ENCODE results near the gene PTPN3.
"Not testable (repeated sequence)": the region's sequence is repeated elsewhere in the genome, so short reads cannot be mapped to it uniquely, and the experiment has no call there.

The PTPN3 gene

GRCh38 chr9:109385499-109385898, 112.6 kb downstream of the PTPN3 start:
- no peak for DNase-seq

GRCh38 chr9:109383947-109384346, 114.2 kb downstream of the PTPN3 start:
- DNase-seq = no peak

- DNase-seq = no peak
Measured at GRCh38 chr9:109383356-109383755, 114.8 kb downstream of the PTPN3 start.

DNA sequence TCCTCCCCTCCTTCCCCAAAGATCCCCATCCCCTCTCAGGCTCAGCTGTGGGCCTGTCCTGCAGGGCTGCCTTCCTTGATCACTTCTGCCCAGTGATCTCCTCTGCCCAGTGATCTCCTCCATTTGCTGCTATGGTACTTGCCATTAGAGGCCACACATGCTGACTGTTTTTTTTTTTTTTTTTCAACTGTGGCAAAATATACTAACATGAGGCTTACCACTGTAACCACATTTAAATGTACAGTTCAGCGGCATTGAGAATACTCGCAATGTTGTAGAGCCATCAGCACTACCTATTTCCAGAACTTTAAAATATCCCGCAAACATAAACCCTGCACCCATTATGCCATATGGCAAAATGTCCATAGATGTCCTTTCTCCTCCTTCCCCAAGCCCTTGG, 115.5 kb downstream of the PTPN3 start:
- no peak for DNase-seq

GRCh38 chr9:109382182-109382581, 115.9 kb downstream of the PTPN3 start:
- no peak for DNase-seq

DNA sequence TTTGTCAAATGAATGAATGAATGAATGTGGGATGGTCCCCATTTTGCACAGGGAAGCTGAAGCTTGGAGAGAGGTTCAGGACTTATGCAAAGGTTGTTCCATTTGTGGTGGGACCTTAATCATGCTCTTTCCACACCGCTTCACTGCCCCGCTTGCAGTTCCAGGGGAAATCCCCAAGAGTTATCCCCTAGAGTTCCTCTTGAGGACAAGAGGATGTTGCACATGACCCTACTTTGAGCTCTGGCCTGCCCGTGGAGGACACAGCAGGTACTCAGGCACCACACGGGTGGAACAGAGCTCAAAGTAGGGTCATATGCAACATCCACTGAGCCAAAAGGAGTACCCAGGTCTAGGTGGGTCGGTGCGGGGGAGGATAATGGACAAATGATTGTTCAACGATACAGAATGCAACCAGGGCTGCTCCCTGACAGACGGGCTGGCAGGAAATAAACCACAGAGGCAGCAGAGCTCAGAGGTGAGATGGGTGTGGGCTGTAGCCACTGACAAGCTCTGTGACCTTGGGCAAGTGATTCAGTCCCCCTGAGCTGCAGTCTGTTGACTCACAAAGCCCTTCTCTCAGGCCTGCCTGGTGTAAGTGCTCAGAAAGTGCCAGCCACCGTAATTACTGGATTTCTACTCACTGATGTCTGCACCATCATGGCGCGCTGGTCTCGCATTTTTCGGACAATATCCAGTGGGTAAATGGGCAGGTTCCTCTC, 116.9 kb downstream of the PTPN3 start:
- no peak for DNase-seq

DNA sequence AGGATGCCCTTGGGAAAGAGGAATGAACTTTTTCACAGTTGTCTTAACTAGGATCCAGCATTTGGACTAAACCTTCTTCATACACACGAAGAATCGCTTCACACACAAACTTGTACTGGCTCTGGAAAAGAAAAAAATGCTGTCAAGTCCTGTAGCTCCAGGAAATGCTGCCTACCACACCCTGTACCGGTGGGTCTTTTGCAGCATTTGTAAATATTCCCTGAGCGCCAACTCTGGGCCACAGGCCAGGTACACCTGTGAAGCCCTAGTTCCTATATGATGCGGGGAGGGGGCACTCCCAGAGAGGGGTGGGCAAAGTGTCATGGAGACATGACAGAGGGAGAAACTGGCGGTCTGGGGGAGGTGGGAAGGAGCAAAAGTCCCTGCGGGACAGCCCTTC, 118.6 kb downstream of the PTPN3 start:
- DNase-seq = no peak

GRCh38 chr9:109378316-109378715, 119.8 kb downstream of the PTPN3 start:
- no peak for DNase-seq

- no peak for DNase-seq
Measured at GRCh38 chr9:109372246-109372645, 125.9 kb downstream of the PTPN3 start.

DNA sequence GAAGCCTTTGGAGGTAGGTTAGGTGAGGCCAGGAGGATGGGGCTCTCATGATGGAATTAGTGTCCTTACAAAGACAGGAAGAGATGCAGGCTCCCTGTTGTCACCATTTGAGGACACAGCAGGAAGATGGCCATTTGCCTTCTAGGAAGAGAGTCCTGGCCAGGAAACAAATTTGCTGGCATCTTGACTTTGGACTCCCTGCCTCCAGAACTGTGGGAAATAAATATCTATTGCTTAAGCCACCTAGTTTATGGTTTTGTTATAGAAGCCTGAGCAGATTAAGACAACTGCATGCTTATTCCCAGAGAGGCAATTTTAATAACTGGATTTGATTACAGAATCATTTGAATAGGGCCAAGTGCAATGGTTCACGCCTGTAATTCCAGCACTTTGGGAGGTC, 126.7 kb downstream of the PTPN3 start:
- no peak for DNase-seq

DNA sequence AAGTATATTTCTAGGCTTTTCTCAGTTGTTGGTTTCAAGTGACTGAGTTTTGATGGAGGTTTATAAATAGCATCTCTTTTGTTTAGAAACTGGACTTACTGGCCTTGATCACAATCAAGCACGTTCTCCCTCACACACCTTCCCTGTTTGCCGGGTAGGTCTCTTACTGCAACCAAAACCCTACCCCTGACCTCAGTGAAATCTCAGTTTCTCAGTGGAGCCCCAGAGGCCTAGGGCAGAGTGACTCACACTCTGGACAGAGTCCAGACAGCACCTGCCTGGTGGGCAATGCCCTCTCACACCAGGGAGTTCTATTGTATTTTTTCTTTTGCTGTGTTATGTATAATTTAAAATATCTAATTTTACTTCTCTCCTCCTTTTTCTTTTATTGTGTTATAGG, 128.8 kb downstream of the PTPN3 start:
- DNase-seq = no peak

DNA sequence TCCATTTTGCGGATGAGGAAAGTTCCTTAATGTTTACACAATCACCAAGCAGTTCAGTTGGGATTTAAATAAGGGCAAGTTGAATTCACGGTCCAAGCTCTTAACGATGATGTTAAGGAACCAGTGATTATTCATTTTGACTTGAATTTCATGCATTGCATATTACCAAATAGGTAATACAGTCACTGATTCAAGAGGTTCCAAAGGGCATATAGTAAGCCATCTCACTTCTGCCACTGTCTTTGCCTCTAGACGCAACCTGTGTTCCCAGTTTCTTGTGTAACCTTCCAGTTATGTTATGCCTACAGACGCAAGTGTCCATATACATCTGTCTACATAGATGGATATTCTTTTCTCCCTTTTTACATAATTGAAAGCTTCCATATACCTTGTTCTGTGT, 137.3 kb downstream of the PTPN3 start:
- DNase-seq = no peak

DNA sequence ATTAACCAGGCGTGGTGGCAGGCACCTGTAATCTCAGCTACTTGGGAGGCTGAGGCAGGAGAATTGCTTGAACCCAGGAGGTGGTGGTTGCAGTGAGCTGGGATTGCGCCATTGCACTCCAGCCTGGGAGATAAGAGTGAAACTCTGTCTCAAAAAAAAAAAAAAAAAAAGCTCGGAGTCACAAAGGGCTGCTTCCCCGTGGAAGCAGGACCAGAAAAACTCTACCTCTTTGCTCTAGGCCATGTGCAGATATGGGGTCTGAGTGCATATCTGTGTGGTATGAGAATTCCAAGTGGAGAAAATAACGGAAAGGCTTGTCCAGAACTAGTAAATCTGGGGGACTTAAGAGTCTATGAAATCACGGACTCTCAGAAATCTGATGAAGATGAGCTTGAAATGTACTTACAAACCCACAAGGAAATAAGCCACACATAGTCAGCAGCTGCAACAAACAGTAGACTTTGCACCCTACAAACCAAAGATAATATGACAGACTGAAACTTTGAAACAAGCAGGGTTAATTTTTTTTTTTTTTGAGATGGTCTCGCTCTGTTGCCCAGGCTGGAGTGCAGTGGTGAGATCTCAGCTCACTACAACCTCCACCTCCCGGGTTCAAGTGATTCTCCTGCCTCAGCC, 139.0 kb downstream of the PTPN3 start:
- not testable (repeated sequence) for DNase-seq

GRCh38 chr9:109355564-109356297, 142.4 kb downstream of the PTPN3 start:
- no peak for DNase-seq

DNA sequence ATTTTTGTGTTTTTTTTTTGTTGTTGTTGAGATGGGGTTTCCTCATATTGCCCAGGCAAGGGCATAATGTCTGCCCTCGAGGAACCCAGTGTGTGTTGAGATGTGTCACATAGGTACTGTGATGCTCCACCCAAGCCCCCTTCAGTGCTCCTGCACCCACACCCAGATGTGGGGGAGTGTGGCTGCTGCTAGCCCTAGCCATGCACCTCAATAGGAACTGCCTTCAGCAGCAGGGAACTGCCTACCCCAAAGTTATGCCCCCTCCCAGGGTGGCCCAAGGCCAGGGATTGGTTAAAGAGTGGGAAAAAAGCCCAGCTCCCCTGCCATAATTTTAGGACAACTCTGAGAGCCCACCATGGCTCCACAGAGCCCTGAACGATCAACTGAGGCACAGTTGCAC, 143.9 kb downstream of the PTPN3 start:
- DNase-seq = no peak

DNA sequence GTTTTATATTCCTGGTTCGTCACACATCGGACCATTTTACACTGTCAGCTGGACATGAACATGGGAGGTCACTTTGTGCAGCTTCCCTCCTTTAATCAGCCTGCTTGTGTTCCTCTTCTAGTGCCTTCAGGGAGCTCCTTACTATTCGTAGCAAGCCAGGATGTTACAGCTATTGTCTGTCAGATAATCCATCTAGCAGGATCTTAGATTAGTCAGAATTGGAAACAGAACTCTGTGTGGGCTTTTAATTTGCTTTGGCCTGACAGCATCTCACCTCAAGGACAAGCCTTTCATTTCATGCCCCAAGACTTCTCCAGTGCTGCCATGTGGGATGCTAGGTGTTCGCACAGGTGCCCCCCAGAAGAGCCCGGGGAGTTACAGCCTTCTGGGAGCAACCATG, 147.1 kb downstream of the PTPN3 start:
- no peak for DNase-seq

DNA sequence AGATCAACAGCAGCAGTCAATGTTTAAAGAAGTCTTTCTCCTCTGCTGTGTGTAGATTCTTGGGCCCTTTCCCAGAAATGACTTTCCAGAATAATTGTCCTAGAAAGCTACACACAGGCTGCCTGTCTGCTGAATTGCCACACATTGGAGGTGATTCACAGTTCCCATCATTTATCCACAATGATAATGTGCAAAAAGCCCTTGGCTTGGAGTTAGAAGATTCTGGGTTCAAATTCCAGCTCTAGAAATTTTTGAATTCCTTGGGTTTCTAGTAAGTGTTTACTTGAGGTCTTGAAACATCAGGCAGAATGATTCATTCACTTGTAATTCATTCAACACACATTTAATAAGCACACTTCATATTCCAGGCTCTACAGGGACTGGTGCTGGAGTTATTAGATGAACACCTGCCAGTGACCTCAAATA, 148.7 kb downstream of the PTPN3 start:
- DNase-seq = no peak

DNA sequence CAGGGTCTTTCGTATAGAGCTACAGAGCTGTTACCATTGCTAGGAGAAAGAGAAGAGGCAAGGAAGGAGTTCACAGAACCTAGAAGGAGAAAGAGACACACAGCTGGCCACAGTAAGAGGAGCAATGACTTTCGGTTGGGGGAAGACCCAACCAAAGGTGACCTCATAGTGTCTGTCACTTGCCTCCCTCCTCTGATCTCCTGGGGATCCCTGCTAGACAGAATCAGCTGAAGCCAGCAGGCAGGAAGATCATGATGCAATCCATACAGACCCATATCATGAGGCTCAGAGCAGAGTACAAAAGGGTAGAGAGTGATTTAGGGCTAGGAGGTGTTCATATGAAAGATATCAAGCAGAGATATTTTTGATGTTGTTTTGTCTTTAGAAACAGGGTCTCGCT, 151.2 kb downstream of the PTPN3 start:
- no peak for DNase-seq

- no peak for DNase-seq
Measured at GRCh38 chr9:109344866-109345265, 153.2 kb downstream of the PTPN3 start.

- DNase-seq = no peak
Measured at GRCh38 chr9:109342878-109343277, 155.2 kb downstream of the PTPN3 start.

GRCh38 chr9:109341561-109341960, 156.5 kb downstream of the PTPN3 start:
- no peak for DNase-seq

DNA sequence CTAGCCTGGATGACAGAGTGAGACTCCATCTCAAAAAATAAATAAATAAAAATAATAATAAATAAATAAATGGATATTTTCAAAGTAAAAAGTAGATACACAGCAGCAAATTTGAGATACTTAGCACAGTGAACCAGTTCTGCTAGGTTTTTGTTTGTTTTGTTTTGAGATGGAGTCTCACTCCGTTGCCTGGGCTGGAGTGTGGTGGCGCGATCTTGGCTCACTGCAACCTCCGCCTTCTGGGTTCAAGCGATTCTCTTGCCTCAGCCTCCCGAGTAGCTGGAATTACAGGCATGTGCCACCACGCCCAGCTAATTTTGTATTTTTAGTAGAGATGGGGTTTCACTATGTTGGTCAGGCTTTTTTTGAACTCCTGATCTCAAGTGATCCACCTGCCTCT, 157.1 kb downstream of the PTPN3 start:
- DNase-seq = not testable (repeated sequence)

GRCh38 chr9:109336409-109336808, 161.7 kb downstream of the PTPN3 start:
- no peak for DNase-seq

- DNase-seq = no peak
Measured at GRCh38 chr9:109335929-109336328, 162.2 kb downstream of the PTPN3 start.
